Osteoblast (primary cell): ENCODE data around the gene ZNF778. TPM values are rescaled to one million over a fixed set of nuclear protein-coding genes. Genes with fewer than 3 reads are reported as not detected.
A peak's percentile ranks its signal among the peaks of the same experiment; 100 is the strongest.

Experiments
- DNase-seq: peaks from one replicate; pipeline ENCODE4 v3.0.0; 2011; ENCODE audit warnings: low spot score, mixed read lengths; ENCODE audit not compliant: insufficient read length; ENCODE audit errors: missing footprints
- H2AFZ ChIP-seq: 2 replicates; pipeline ENCODE4 v1.6.0; 2011; ENCODE audit warnings: mild to moderate bottlenecking, low read length
- H3K27ac ChIP-seq: 2 replicates; pipeline ENCODE4 v1.5.1; 2011; ENCODE audit warnings: mild to moderate bottlenecking, low read depth, low read length, moderate library complexity
- H3K27me3 ChIP-seq: 2 replicates; pipeline ENCODE4 v1.6.0; 2012; ENCODE audit warnings: mild to moderate bottlenecking, control low read depth, inconsistent platforms, low read length, moderate library complexity; ENCODE audit not compliant: insufficient read depth
- H3K36me3 ChIP-seq: 2 replicates; pipeline ENCODE4 v1.5.1; 2011; ENCODE audit warnings: mild to moderate bottlenecking, low read length, control low read depth, moderate library complexity; ENCODE audit not compliant: insufficient read depth
- H3K4me1 ChIP-seq: 2 replicates; pipeline ENCODE4 v1.5.1; 2011; ENCODE audit warnings: mild to moderate bottlenecking, low read length, control low read depth, moderate library complexity; ENCODE audit not compliant: insufficient read depth
- H3K4me2 ChIP-seq: 2 replicates; pipeline ENCODE4 v1.6.0; 2011; ENCODE audit warnings: mild to moderate bottlenecking, low read length; ENCODE audit not compliant: insufficient read depth
- H3K4me3 ChIP-seq: fragments of 200-600 bp; sonication (generic); 3 replicates; pipeline ENCODE4 v1.5.1; 2012; ENCODE audit warnings: mild to moderate bottlenecking, low read length, inconsistent platforms; ENCODE audit not compliant: insufficient read depth
- H3K79me2 ChIP-seq: 2 replicates; pipeline ENCODE4 v1.6.0; 2012; ENCODE audit warnings: mild to moderate bottlenecking, low read length, control low read depth, inconsistent platforms; ENCODE audit not compliant: insufficient read depth
- H3K9me3 ChIP-seq: 2 replicates; pipeline ENCODE4 v1.5.1; 2011; ENCODE audit warnings: low read depth, low read length, control low read depth
- H4K20me1 ChIP-seq: 2 replicates; pipeline ENCODE4 v1.6.0; 2012; ENCODE audit warnings: mild to moderate bottlenecking, low read length, control low read depth; ENCODE audit not compliant: insufficient read depth
- CTCF ChIP-seq: IDR thresholded peaks from 2 replicates; pipeline ENCODE4 v1.5.1; 2011; ENCODE audit warnings: mild to moderate bottlenecking, low read depth, low read length, moderate library complexity; ENCODE audit errors: extremely low read depth
- total RNA-seq: library from RNA; depleted of rRNA; stranded (reverse); fragments of >200 nt; gene quantifications from 2 replicates; pipeline ENCODE4 v1.2.3, GENCODE V29; 2012

The ZNF778 gene
- total RNA-seq, 1 donor: 8.7 TPM

- Histone ChIP-seq H2AFZ (no peak overlapping the region), H3K4me1 (peaks cover 2% of the 10 kb centered on the region), H3K4me3 (no peak overlapping the region), H4K20me1 (no peaks in the 10 kb centered on the region), H3K27ac (no peak overlapping the region), H3K79me2 (no peaks in the 10 kb centered on the region), H3K9me3 (no peaks in the 10 kb centered on the region), H3K36me3 (no peaks in the 10 kb centered on the region), H3K4me2 (no peak overlapping the region), H3K27me3 (peaks cover 15% of the 10 kb centered on the region)
- TF ChIP-seq CTCF: no peak
- DNase-seq: peak; percentile 86
Observed at GRCh38 chr16:89195521-89196171, 21.9 kb upstream of the ZNF778 start.

- Histone ChIP-seq H3K4me3 (no peak overlapping the region), H3K4me2 (no peak overlapping the region), H3K79me2 (no peaks in the 10 kb centered on the region), H3K27me3 (peaks cover 20% of the 10 kb centered on the region), H4K20me1 (no peaks in the 10 kb centered on the region), H3K4me1 (peaks cover under 1% of the 10 kb centered on the region), H3K36me3 (no peaks in the 10 kb centered on the region), H3K27ac (no peak overlapping the region), H3K9me3 (no peaks in the 10 kb centered on the region), H2AFZ (no peak overlapping the region)
- no peak for TF ChIP-seq CTCF
- peak; percentile 82 for DNase-seq
Observed at GRCh38 chr16:89197033-89197632, 20.4 kb upstream of the ZNF778 start.

- no peak overlapping the region for H3K4me3 ChIP-seq
- DNase-seq: peak; percentile 86
- H3K27ac ChIP-seq: no peak overlapping the region
- no peak overlapping the region for H3K4me2 ChIP-seq
- no peaks in the 10 kb centered on the region for H3K4me1 ChIP-seq
- TF ChIP-seq CTCF: no peak
- H3K9me3 ChIP-seq: no peaks in the 10 kb centered on the region
- no peaks in the 10 kb centered on the region for H4K20me1 ChIP-seq
- no peak overlapping the region for H2AFZ ChIP-seq
- peaks cover 27% of the 10 kb centered on the region for H3K27me3 ChIP-seq
- no peaks in the 10 kb centered on the region for H3K79me2 ChIP-seq
- H3K36me3 ChIP-seq: no peaks in the 10 kb centered on the region
Observed at GRCh38 chr16:89197633-89198416, 19.7 kb upstream of the ZNF778 start.
